HG02623 (cell line): ENCODE measurements around the gene TPM1.

Experiments used
- ATAC-seq: cut with Tn5 transposase; IDR thresholded peaks from one replicate; pipeline ENCODE4 v1.9.1; 2021; ENCODE audit warnings: moderate library complexity; ENCODE audit not compliant: unreplicated experiment

Gene TPM1

GRCh38 chr15:63040954-63041353, 1.6 kb upstream of the TPM1 start:
- no peak for ATAC-seq

GRCh38 chr15:63041402-63041973, 1.1 kb upstream of the TPM1 start:
- no peak for ATAC-seq

GRCh38 chr15:63042877-63043334, 359 bp downstream of the TPM1 start:
- no peak for ATAC-seq

- ATAC-seq = no peak
These were observed 959 bp downstream of the TPM1 start for GRCh38 chr15:63043335-63044076.

- ATAC-seq = no peak
These were observed 1.6 kb downstream of the TPM1 start for GRCh38 chr15:63044077-63044644.

GRCh38 chr15:63044645-63045464, 2.3 kb downstream of the TPM1 start:
- ATAC-seq = no peak

- ATAC-seq = no peak
These were observed 2.9 kb downstream of the TPM1 start for GRCh38 chr15:63045465-63045840.

GRCh38 chr15:63045879-63046278, 3.3 kb downstream of the TPM1 start:
- no peak for ATAC-seq

- no peak for ATAC-seq
These were observed 4.6 kb downstream of the TPM1 start for GRCh38 chr15:63046917-63047760.

- ATAC-seq = no peak
These were observed 5.2 kb downstream of the TPM1 start for GRCh38 chr15:63047792-63048114.

- peak; percentile 88 for ATAC-seq
These were observed 5.7 kb downstream of the TPM1 start for GRCh38 chr15:63048115-63048775.

GRCh38 chr15:63048776-63049665, 6.5 kb downstream of the TPM1 start:
- ATAC-seq = no peak

GRCh38 chr15:63049783-63050371, 7.3 kb downstream of the TPM1 start:
- no peak for ATAC-seq

GRCh38 chr15:63050731-63051155, 8.2 kb downstream of the TPM1 start:
- ATAC-seq = no peak

- no peak for ATAC-seq
These were observed 8.9 kb downstream of the TPM1 start for GRCh38 chr15:63051156-63052066.

- no peak for ATAC-seq
These were observed 9.7 kb downstream of the TPM1 start for GRCh38 chr15:63052077-63052841.
